Measurements from ENCODE around the gene IL22RA1. TPM values are rescaled to one million over a fixed set of nuclear protein-coding genes. Genes with fewer than 3 reads are reported as not detected.

Gene IL22RA1
- total RNA-seq, 1 donor from 2014 or later = not detected

DNA sequence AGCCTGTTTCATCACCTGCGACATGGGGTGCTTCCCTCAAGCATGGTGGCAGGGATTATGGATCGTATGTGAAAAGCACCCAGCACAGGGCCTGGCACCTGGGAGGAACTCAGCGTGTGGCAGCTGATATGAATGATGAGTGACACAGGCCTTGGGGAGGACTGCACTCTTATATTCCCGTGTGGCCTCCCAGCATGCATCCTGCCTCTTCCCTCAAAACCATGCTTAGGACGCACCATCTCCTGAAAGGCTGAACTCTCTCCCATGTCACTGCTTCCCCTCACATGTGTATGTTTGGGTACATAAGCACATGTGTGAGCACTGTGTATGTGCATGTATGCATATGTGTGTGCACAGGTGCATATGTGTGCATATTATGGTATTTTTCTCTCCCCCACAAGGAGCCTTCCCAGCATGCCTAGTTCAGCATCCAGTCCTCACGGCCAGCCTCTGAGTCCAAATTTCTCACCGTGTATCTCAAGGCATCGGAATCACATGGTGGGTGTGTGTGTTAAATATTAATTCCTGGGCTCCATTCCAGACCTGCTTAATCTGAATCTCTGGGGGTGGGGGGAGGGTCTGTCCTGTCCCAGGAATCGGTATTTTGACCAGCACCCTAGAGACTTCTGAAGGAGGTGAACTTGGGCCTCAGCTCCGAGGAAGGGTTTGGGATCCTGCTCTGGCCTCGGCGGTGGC lies 43.8 kb downstream of the IL22RA1 start:
- DNase-seq (ENCODE audit: low spot score) = no peak

GRCh38 chr1:24098102-24098501 lies 44.8 kb downstream of the IL22RA1 start:
- no peak for DNase-seq (ENCODE audit: low spot score)

DNA sequence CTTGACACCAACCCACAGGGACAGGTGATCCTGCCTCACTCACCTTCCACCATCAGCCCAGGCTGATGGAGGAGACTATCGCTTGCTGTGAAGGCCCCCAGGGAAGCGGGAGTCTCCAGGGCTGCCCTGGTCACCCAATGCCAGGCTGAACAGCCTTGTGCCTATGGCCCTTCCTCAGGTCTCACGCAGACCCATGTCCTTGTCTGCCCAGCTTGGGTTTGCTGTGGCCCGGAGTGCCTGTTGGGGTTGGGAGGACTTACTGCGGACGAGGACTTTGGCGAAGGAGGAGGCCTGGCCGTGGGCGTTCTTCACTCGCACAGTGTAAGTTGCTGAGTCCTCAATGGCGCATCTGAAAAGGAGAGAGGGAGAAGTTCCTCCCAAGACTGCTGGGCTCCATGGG lies 45.3 kb downstream of the IL22RA1 start:
- DNase-seq (ENCODE audit: low spot score) = no peak

DNA sequence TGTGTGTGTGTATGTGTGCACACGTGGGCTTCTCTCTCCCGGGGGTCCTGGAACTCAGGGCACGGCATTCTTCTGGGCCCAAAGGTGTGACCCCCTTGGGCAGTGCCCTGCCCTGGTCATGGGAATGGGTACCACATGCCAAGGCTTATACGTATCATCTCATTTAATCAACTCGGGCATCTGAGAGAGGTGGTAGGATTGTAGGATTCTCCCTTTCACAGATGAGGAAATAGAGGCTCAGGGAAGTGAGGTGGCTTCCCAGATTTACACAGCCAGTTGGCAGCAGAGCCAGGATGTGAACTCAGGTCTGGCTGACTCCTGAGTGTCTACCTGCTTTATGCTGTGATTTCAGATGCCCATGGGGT lies 46.2 kb downstream of the IL22RA1 start:
- no peak for DNase-seq (ENCODE audit: low spot score)

DNA sequence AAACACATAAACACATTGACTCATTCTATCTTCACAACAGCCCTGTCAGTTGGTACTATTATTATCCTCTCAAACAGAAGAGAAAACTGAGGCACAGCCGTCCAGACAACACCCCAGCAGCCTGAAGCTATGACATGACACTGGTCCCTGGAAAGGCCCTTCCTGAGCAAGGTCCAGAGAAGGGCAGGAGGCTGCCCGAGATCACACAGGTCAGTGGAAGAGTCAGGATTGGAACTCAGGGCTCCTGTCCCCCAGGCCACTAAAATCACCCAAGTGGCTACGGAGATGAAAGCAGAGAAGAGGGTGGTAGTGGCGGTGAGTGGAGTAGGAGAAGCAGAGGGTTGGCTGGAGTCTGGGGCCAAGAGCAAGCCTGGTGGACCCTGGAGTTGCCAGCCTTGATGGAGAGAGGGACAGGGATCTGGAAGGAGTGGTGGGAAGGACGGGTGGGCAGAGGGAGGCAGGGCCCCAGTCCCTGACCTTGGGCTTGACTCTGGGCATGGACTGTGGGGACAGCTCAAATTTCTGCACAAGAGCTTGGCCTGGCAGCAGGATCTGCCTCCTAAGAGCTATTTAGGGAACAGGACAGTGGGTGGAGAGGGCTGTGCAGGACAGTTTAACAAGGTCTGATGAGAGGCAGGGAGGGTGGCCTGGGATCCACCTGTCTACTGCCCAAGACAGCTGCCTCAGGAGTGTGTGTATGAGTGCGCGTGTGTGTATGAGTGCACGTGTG lies 46.8 kb downstream of the IL22RA1 start:
- no peak for DNase-seq (ENCODE audit: low spot score)

DNA sequence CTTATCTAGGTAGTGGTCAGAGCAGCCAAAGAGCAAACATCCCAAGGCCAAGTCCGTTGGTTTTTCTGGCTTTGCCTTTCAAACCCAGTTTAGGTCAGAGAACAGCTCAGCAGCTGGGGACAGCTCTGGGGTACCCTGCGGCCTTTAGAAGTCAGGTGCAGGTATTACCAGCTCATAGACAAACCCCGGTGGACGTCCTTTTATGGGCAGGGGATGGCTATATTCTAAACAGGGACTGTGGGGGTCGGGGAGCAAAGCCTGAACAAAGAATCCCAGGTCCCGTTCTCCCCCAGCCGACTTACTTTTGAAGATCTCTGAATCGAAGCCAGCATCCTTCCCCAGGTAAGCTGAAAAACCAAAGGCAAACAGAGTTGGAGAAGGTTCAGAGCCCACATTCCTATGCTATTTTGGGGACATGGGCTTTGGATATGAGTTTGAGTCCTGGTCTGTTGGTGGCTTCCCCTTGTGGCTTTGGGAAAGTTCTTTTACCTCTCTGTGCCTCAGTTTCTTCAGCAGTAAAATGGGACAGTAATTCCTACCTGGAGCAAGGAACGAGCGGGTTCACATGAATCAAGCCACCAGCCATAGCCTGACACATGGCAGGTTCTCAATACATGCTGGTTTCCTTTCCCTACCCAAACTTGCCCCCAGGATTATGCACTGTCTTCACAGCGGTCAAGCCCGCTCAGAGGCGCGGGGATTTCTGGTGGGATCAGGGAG lies 47.6 kb downstream of the IL22RA1 start:
- no peak for DNase-seq (ENCODE audit: low spot score)

- no peak for DNase-seq (ENCODE audit: low spot score)
Measured at GRCh38 chr1:24094554-24094953, 48.4 kb downstream of the IL22RA1 start.

- no peak for DNase-seq (ENCODE audit: low spot score)
Measured at GRCh38 chr1:24093732-24094131, 49.2 kb downstream of the IL22RA1 start.

DNA sequence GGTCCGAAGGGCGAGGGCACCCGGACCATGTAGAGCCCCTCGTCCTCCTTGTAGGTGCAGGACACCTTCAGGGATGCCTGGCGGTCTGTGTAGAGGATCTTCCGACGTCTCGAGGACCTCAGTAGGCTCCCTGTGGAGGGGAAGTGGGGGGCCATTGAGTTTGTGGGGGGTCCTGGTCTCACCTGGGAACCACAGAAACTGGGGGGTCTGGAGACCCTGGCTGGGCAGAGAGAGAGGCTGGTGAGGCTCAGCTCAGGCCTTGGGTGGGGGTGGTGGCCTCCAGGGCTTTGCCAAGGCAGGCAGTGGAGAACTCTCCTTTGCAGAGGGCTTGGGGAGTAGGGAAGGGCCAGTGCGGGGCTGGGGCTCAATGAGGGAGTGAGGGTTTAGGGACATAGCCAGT lies 50.0 kb downstream of the IL22RA1 start:
- no peak for DNase-seq (ENCODE audit: low spot score)

- DNase-seq (ENCODE audit: low spot score) = no peak
Measured at GRCh38 chr1:24091971-24092482, 50.9 kb downstream of the IL22RA1 start.

GRCh38 chr1:24090736-24091135 lies 52.2 kb downstream of the IL22RA1 start:
- no peak for DNase-seq (ENCODE audit: low spot score)

DNA sequence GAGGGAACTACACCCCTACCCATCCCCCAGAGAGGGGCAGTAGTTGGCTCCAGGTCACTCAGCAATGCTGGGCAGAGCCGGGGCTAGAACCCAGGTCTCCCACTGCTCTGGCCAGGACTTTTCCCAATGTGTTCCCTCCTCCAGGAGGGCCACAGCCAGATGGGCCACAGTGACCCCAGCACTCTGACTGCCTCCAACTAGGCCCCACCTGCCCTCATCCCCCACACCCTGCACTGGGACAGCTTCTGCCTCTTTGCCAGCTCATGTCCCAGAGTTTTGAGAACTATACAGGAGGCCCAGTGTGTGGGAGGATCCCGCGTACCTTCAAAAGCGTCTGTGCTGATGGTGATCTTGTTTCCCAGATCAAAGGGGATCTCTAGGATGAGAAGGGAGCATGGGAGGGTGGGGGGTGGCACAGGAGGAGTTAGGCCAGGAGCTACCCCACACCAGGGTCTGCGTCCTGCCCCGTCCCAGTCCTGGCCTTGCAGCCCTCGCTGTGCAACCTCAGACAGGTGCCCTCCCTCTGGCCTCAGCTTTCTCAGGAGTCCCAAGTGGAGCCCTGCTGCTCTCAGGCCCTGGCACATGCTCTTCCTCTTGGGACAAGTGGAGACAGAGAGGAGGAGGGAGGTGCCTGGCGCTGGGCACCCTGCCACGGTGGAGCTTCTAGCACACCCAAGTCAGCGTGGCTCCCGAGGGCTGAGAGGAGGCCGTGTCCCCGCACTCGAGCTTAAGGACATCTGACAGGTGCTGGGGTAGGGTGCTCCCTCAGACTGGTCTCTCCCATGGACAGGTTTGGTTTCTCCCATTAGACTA lies 53.0 kb downstream of the IL22RA1 start:
- DNase-seq (ENCODE audit: low spot score) = no peak

- no peak for DNase-seq (ENCODE audit: low spot score)
Measured at GRCh38 chr1:24089027-24089742, 53.8 kb downstream of the IL22RA1 start.

GRCh38 chr1:24086466-24086865 lies 56.5 kb downstream of the IL22RA1 start:
- no peak for DNase-seq (ENCODE audit: low spot score)

- DNase-seq (ENCODE audit: low spot score) = no peak
Measured at GRCh38 chr1:24085546-24085945, 57.4 kb downstream of the IL22RA1 start.

DNA sequence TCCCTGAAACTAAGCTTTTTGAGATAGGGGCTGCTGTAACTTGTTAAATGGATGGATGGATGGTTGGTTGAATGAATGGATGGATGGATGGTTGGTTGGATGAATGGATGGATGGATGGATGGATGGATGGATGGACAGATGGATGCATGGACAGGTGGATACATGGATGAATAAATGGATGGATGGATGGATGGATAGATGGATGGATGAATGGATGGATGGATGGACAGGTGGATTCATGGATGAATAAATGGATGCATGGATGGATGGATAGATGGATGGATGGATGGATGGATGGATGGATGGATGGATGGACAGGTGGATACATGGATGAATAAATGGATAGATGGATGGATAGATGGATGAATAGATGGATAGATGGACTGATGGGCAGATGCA lies 57.9 kb downstream of the IL22RA1 start:
- no peak for DNase-seq (ENCODE audit: low spot score)

GRCh38 chr1:24084050-24084449 lies 58.9 kb downstream of the IL22RA1 start:
- no peak for DNase-seq (ENCODE audit: low spot score)

GRCh38 chr1:24082372-24082771 lies 60.6 kb downstream of the IL22RA1 start:
- DNase-seq (ENCODE audit: low spot score) = no peak

DNA sequence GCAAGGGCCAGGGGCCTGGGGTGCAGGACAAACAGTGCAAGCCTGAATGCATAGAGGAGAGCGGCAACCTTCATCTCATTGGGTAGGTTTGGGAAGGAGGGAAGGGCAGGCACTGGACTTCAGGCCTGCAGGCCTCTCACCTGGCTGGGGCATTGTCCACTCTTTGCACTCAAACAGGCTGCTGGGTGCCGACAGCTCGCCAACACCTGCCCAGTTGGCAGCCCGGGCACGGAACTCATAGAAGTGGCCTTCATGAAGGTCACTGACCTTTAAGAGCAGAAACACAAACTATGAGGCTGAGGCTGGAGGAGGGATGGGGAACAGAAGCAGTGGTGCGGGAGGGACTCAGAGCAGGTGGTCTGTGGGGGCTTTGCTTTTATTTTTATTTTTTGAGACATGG lies 61.8 kb downstream of the IL22RA1 start:
- DNase-seq (ENCODE audit: low spot score) = no peak

DNA sequence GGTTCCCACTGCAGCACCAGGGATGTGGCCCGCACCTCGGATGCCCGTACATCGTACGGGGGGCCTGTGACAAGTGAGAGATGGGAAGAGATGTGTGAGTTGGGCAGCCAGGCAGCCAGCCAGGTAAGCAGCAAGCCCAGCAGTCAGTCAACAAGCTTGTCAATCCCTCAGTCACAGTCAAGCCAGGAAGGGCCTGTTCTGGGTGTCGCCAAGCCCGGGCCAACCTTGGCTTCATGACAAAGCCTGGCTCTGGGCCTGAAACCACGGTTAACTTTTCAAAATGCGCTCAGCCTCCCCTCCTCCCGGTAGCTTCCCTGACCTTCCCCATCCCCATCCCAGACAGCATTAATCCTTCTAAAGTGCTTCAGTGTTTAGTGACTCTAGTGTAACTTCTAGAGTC lies 62.8 kb downstream of the IL22RA1 start:
- DNase-seq (ENCODE audit: low spot score) = no peak
